Measurements from ENCODE around the gene SOWAHB.

The SOWAHB gene

GRCh38 chr4:76897536-76898384, at the start of gene SOWAHB:
Gene SOWAHB, minus strand, starts transcription at chr4:76898144. Its CDS starts 295 bp downstream, at chr4:76897849.
- DNase-seq (ENCODE audit: low read depth), result no peak

GRCh38 chr4:76947369-76947768, 49.4 kb upstream of the SOWAHB start:
- DNase-seq (ENCODE audit: low read depth), result no peak

GRCh38 chr4:76943790-76944189, 45.8 kb upstream of the SOWAHB start:
- no peak for DNase-seq (ENCODE audit: low read depth)

- DNase-seq (ENCODE audit: low read depth), result no peak
Observed at GRCh38 chr4:76943129-76943620, 45.2 kb upstream of the SOWAHB start.

- no peak for DNase-seq (ENCODE audit: low read depth)
Observed at GRCh38 chr4:76939184-76939583, 41.2 kb upstream of the SOWAHB start.

GRCh38 chr4:76931576-76932276, 33.8 kb upstream of the SOWAHB start:
- no peak for DNase-seq (ENCODE audit: low read depth)

GRCh38 chr4:76931087-76931486, 33.1 kb upstream of the SOWAHB start:
- DNase-seq (ENCODE audit: low read depth), result no peak

- no peak for DNase-seq (ENCODE audit: low read depth)
Observed at GRCh38 chr4:76930685-76931084, 32.7 kb upstream of the SOWAHB start.

GRCh38 chr4:76926841-76927240, 28.9 kb upstream of the SOWAHB start:
- DNase-seq (ENCODE audit: low read depth), result no peak

- no peak for DNase-seq (ENCODE audit: low read depth)
Observed at GRCh38 chr4:76923619-76924357, 25.8 kb upstream of the SOWAHB start.

GRCh38 chr4:76920715-76921114, 22.8 kb upstream of the SOWAHB start:
- DNase-seq (ENCODE audit: low read depth), result no peak

GRCh38 chr4:76909711-76910110, 11.8 kb upstream of the SOWAHB start:
- no peak for DNase-seq (ENCODE audit: low read depth)

- no peak for DNase-seq (ENCODE audit: low read depth)
Observed at GRCh38 chr4:76905521-76905920, 7.6 kb upstream of the SOWAHB start.

GRCh38 chr4:76904646-76905190, 6.8 kb upstream of the SOWAHB start:
- no peak for DNase-seq (ENCODE audit: low read depth)

- DNase-seq (ENCODE audit: low read depth), result no peak
Observed at GRCh38 chr4:76902233-76902890, 4.4 kb upstream of the SOWAHB start.

- DNase-seq (ENCODE audit: low read depth), result no peak
Observed at GRCh38 chr4:76898949-76899645, 1.2 kb upstream of the SOWAHB start.

- DNase-seq (ENCODE audit: low read depth), result no peak
Observed at GRCh38 chr4:76898385-76898692, 395 bp upstream of the SOWAHB start.

GRCh38 chr4:76896614-76897535, 1.1 kb downstream of the SOWAHB start:
- DNase-seq (ENCODE audit: low read depth), result no peak

- DNase-seq (ENCODE audit: low read depth), result no peak
Observed at GRCh38 chr4:76896048-76896447, 1.9 kb downstream of the SOWAHB start.

- DNase-seq (ENCODE audit: low read depth), result no peak
Observed at GRCh38 chr4:76895619-76896018, 2.3 kb downstream of the SOWAHB start.
